ENCODE measurements around the gene MIAT. TPM values are rescaled to one million over a fixed set of nuclear protein-coding genes. Genes with fewer than 3 reads are reported as not detected.

MIAT gene
- total RNA-seq, 1 donor from 2014 or later, result 6.1 TPM

DNA sequence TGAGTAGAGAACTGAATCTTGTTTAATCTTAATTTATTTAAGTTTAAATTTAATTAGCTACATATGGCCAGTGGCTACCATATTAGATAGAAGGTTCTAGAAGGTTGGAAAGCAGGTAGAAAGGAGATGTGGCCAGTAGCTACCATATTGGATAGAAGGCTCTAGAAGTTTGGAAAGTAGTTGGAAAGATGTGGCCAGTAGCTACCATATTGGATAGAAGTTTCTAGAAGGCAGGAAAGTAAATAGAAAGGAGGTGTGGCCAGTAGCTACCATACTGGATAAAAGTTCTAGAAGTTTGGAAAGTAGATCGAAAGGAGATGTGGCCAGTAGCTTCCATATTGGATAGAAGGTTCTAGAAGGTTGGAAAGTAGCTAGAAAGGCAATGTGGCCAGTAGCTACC lies 33.4 kb upstream of the MIAT start:
- no peak overlapping the region for H3K27ac ChIP-seq
- intact Hi-C loops (cut with DNase I), result no loop called here
- ATAC-seq (no peak), DNase-seq (no peak)
- no peaks in the 10 kb centered on the region for H3K4me1 ChIP-seq
- H3K27me3 ChIP-seq, result no peaks in the 10 kb centered on the region
- H3K9me3 ChIP-seq, result no peaks in the 10 kb centered on the region
- no peaks in the 10 kb centered on the region for H3K36me3 ChIP-seq
- TF ChIP-seq, protein P1, sequence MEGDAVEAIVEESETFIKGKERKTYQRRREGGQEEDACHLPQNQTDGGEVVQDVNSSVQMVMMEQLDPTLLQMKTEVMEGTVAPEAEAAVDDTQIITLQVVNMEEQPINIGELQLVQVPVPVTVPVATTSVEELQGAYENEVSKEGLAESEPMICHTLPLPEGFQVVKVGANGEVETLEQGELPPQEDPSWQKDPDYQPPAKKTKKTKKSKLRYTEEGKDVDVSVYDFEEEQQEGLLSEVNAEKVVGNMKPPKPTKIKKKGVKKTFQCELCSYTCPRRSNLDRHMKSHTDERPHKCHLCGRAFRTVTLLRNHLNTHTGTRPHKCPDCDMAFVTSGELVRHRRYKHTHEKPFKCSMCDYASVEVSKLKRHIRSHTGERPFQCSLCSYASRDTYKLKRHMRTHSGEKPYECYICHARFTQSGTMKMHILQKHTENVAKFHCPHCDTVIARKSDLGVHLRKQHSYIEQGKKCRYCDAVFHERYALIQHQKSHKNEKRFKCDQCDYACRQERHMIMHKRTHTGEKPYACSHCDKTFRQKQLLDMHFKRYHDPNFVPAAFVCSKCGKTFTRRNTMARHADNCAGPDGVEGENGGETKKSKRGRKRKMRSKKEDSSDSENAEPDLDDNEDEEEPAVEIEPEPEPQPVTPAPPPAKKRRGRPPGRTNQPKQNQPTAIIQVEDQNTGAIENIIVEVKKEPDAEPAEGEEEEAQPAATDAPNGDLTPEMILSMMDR (IDR thresholded peaks at IDR 0.05), result no peak
- H3K4me3 ChIP-seq, result no peak overlapping the region

GRCh38 chr22:26624803-26625202 lies 32.6 kb upstream of the MIAT start:
- TF ChIP-seq, protein P1 (IDR thresholded peaks at IDR 0.05), result no peak
- no peaks in the 10 kb centered on the region for H3K27me3 ChIP-seq
- ATAC-seq, result no peak
- intact Hi-C loops (cut with DNase I), result no loop called here
- no peaks in the 10 kb centered on the region for H3K36me3 ChIP-seq
- H3K4me1 ChIP-seq, result no peaks in the 10 kb centered on the region
- H3K27ac ChIP-seq, result no peak overlapping the region
- H3K4me3 ChIP-seq, result no peak overlapping the region
- DNase-seq, result no peak
- no peaks in the 10 kb centered on the region for H3K9me3 ChIP-seq

- peaks cover 5% of the 10 kb centered on the region for H3K27me3 ChIP-seq
- no peaks in the 10 kb centered on the region for H3K9me3 ChIP-seq
- H3K36me3 ChIP-seq, result no peaks in the 10 kb centered on the region
- peaks cover 5% of the 10 kb centered on the region for H3K4me1 ChIP-seq
- intact Hi-C loops (cut with DNase I), result no loop called here
- ATAC-seq (no peak), DNase-seq (no peak)
- TF ChIP-seq, protein P1 (IDR thresholded peaks at IDR 0.05), result no peak
- no peak overlapping the region for H3K4me3 ChIP-seq
- no peak overlapping the region for H3K27ac ChIP-seq
Measured at GRCh38 chr22:26629988-26630761, 27.2 kb upstream of the MIAT start.

- TF ChIP-seq, protein P1 (IDR thresholded peaks at IDR 0.05), result no peak
- H3K27me3 ChIP-seq, result peaks cover 5% of the 10 kb centered on the region
- ATAC-seq (no peak), DNase-seq (no peak)
- no peak overlapping the region for H3K27ac ChIP-seq
- H3K4me3 ChIP-seq, result no peak overlapping the region
- no peaks in the 10 kb centered on the region for H3K36me3 ChIP-seq
- no peaks in the 10 kb centered on the region for H3K9me3 ChIP-seq
- H3K4me1 ChIP-seq, result peaks cover 5% of the 10 kb centered on the region
- intact Hi-C loops (cut with DNase I), result no loop called here
Measured at GRCh38 chr22:26631282-26631681, 26.1 kb upstream of the MIAT start.

DNA sequence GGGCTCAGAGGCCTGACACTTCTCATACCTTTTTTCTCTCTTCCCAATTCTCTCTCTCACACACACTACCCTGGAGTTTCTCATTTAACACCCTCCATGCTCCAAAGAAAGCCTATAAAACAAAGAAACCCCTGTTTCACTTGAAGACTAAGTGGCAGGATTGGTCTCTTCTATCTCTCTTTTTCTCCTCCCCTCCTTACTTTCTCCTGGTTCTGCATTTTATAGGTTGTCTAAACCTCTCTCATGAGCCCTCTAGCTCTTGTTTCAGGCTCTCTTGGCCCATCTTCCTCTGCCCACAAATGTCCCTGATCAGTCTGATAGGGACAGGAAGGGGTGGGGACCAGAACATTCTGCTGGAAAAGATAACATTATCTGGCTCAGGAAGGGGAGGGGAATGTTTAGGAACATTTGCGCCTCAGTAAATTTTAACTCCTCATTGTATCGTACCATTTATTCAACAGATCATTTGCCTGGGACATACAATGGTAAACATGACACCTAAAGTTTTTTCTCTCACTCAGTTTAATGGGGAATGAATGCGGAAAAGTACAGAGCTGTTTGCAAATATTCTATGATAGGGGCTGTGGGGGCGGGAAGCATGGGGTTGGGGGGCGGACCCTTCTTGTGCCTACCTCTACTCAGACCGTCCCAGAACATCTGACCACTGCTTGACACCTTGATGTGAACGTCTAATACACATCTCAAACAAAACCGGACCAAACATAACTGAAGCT lies 24.8 kb upstream of the MIAT start:
- intact Hi-C loops (cut with DNase I), result no loop called here
- DNase-seq, result no peak

More for the DNA sequence above, 24.8 kb upstream of the MIAT start:
- peaks cover 5% of the 10 kb centered on the region for H3K4me1 ChIP-seq
- H3K27me3 ChIP-seq, result peaks cover 5% of the 10 kb centered on the region
- TF ChIP-seq, protein P1 (IDR thresholded peaks at IDR 0.05), result no peak
- peak overlapping the region; percentile 60 for H3K27ac ChIP-seq
- H3K4me3 ChIP-seq, result no peak overlapping the region
- no peaks in the 10 kb centered on the region for H3K9me3 ChIP-seq
- H3K36me3 ChIP-seq, result no peaks in the 10 kb centered on the region
- ATAC-seq, result peak; percentile 78

Measured in upper lobe of right lung (tissue), 1 donor.